Fibroblast of upper back skin (primary cell): ENCODE measurements around the gene SETD2.
"Not testable (repeated sequence)": the region's sequence is repeated elsewhere in the genome, so short reads cannot be mapped to it uniquely, and the experiment has no call there.

ENCODE experiments used
- DNase-seq: peaks from one replicate; pipeline ENCODE4 v3.0.0-alpha.2; 2013

Gene SETD2

DNA sequence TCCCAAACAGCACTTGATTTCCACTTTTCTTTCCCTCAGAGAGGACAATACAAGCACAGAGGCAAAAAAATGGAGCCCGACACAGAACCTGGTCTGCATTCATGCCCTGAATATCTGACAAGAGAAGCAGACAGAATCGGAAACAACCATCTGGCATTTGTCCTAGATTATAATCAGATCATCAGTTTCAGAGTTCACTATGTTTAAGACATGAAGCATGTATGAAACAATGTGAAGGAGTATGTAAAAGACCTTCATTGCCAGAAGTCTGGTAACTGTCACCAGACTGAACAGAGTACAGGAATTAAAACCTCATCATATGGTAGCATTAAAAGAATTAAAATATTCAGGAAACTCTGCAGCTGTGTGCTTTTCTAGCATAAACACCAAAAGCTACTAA lies 65.0 kb downstream of the SETD2 start:
- DNase-seq = peak; percentile 61

- no peak for DNase-seq
Observed at GRCh38 chr3:47097864-47098263, 66.0 kb downstream of the SETD2 start.

DNA sequence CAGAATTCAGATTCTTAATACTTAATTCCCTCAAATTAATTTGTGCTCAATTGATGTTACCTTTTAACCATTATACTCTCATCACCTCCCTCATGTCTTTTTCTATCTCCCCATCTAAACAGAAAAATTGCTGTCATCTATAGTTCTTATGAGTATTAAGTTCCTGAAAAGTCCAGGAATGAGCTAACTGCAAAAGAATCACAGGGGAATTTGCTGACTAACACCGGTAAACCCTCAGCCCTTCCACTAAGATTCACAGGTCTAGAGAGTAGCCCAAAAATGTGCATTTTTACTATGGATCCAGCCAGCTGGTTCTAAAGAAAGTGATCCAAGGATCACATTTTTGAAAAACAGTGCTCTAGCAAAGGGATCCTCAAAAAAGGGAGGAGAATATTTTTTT lies 67.0 kb downstream of the SETD2 start:
- DNase-seq = peak; percentile 81

- DNase-seq = no peak
Observed at GRCh38 chr3:47092090-47092489, 71.8 kb downstream of the SETD2 start.

DNA sequence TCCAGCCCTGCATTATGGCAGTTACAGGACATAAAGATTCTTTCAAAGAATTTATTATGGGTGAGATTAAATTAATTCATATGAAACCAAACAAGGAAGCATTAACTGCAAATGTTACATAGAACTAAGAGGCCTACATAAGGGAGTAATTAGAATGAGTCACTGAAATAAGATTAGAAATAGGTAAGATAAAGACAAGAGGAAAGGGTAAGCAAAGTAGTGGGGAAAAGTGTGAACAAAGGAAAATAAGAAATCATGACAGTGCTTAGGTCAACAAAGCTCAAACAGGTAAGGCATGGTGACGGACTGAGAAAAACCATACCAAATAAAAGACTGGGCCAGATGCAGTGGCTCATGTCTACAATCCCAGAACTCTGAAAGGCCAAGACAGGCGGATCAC lies 74.3 kb downstream of the SETD2 start:
- no peak for DNase-seq

GRCh38 chr3:47086071-47086470 lies 77.8 kb downstream of the SETD2 start:
- no peak for DNase-seq

DNA sequence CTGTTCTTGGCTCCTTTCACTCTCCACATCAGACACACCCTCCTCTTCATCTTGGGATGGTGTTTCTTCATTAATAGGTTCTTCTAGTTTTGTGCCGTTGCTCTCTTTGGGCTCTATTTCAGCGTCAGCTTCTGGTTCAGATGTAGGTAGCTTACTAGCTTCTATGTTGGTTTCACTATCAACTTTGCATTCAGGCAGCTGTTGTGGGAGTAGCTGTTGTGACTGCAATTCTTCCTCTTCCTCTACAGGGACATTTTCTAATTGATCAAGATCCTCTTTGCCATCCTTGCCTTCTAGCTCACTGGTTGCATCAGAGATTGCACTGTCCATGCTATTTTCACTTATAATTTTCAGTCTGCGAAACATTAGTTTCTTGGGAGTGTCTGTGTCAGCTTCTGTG lies 80.1 kb downstream of the SETD2 start:
- DNase-seq = no peak

DNA sequence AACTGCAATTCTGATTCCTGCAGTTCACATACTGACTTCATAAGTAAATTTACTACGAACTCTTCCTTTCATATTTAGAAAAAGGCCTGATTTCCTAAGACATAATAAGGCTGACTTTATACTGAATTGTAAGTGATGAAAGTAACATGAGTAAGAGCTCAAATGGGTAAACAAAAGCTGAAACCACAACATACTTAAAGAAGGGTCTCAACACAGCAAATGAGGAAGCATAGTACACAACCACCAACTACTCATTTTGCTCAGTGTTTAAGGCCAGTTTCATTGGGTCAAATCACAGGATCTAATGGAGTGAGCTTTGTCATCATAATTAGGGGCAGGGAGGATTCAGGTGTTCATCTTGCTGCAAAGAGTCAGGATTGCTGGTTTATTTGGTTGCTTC lies 81.4 kb downstream of the SETD2 start:
- no peak for DNase-seq

DNA sequence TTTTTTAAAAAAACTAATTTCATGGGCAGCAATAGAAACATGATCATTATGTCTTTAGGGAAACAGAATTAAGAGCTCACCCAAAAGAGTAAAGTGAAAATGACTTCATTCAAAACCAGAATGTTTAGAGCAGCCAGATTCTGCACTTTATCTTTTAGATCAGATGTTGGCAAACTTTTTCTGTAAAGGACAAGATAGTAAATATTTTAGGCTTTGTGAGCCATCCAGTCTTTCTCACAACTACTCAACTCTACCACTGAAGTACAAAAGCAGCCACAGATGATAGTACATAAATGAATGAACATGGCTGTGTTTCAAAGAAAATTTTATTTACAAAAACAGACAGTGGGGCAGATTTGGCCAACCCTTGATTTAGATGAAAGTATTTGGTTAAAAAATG lies 84.5 kb downstream of the SETD2 start:
- no peak for DNase-seq

- no peak for DNase-seq
Observed at GRCh38 chr3:47073685-47074084, 90.2 kb downstream of the SETD2 start.

DNA sequence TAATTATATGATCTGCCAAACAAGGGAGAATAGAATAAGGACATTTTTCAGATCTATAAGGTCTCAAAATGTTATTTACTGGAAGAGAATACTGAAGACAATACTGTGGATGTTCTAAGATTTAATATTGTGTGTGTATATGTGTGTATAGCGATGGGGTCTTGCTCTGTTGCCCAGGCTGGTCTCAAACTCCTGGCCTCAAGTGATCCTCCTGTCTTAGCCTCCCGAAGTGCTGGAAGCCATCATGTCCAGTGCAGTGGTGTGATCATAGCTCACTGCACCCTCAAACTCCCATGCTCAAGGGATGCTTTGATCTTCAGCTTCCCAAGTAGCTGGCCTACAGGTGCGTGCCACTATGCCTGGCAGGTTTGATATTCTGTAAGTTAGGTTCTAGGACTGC lies 93.1 kb downstream of the SETD2 start:
- no peak for DNase-seq

DNA sequence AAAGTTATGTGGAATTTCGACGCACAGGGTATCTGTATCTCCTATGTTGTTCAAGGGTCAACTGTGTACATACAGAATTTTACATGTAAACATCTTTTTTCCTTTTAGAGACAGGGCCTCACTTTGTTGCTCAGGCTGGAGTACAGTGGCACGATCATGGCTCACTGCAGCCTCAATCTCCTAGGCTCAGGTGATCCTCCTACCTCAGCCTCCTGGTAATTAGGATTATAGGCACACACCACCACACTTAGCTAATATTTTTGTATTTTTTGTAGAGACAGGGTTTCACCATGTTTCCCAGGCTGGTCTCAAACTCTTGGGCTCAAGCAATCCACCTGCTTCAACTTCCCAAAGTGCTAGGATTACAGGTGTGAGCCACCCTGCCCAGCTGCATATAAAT lies 97.7 kb downstream of the SETD2 start:
- DNase-seq = not testable (repeated sequence)

- no peak for DNase-seq
Observed at GRCh38 chr3:47065681-47066080, 98.2 kb downstream of the SETD2 start.

- DNase-seq = no peak
Observed at GRCh38 chr3:47065058-47065457, 98.9 kb downstream of the SETD2 start.

GRCh38 chr3:47057212-47057671 lies 106.7 kb downstream of the SETD2 start:
- peak; percentile 25 for DNase-seq

- DNase-seq = no peak
Observed at GRCh38 chr3:47056705-47057104, 107.2 kb downstream of the SETD2 start.

GRCh38 chr3:47054412-47054811 lies 109.5 kb downstream of the SETD2 start:
- no peak for DNase-seq

DNA sequence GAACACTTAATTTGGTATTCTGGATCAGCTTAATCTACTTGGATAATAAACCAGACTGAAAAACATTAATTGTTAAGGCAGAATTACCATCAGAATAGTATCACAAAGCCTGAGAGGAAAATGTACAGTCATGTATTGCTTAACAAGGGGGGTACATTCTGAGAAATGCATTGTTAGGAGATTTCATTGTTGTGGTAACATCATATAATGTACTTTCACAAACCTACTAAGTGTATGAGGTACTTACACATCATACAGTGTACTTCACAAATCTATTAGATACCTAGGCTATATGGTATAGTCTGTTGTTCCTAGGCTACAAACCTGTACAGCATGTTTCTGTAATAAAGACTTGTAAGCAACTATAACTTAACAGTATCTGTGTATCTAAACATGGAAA lies 116.2 kb downstream of the SETD2 start:
- no peak for DNase-seq

- DNase-seq = no peak
Observed at GRCh38 chr3:47047069-47047468, 116.8 kb downstream of the SETD2 start.

DNA sequence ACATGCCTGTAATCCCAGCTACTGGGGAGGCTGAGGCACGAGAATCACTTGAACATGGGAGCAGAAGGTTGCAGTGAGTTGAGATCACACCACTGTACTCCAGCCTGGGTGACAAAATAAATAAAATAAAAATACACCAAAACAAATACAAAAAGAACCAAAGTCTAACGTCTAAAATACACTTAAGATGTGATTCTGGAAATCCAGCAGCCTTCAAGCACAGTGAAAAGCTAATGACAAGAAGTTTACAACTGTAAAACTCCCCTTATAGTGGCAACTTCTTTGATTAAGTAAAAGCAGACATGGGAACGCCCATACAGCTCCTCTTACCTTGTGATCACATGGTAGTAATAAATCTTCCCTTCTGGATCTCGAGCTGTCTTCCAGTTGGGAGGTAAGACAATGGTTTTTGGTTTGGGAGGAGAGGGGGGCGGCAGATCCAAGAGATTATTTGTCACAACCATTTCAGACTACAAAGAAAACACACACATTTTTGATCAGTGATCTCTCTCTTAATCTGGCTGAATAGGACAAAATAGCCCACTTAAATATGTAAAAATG lies 121.6 kb downstream of the SETD2 start:
- no peak for DNase-seq

- DNase-seq = no peak
Observed at GRCh38 chr3:47041114-47041513, 122.8 kb downstream of the SETD2 start.

GRCh38 chr3:47037302-47037701 lies 126.6 kb downstream of the SETD2 start:
- DNase-seq = not testable (repeated sequence)

DNA sequence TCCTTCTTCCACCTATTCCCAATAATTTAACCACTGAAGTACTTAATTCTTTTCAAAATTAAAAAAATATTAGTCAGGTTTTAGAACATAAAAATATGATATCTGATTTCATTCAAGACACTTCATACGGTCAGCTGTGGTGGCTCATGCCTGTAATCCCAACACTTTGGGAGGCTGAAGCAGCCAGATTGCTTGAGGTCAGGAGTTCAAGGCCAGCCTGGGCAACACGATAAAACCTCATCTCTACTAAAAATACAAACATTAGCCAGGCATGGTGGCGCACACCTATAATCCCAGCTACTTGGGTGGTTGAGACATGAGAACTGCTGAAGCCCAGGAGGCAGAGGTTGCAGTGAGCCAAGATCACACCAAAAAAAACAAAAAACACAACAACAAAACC lies 127.8 kb downstream of the SETD2 start:
- no peak for DNase-seq

DNA sequence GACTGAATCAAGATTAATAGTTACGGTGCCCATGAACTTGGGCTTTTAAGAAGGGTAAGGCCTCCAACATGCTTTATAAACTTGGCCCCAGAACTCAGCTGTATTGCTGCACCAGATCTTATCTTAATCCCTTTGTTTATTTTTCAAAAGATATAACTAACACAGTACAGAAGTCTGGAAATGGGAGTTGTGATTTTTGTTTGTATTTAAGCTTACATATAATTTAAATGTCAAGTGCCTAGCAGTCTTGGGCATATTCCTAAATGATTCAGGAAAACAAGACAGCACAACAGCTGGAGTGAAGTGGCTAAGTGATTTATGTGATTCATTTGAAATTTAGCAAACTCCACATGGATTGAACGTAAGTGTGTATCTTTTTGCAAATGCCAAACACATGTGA lies 128.3 kb downstream of the SETD2 start:
- DNase-seq = no peak

- no peak for DNase-seq
Observed at GRCh38 chr3:47034868-47035489, 128.9 kb downstream of the SETD2 start.
